ENCODE measurements around the gene REXO4. TPM values are rescaled to one million over a fixed set of nuclear protein-coding genes. Genes with fewer than 3 reads are reported as not detected.
A peak's percentile ranks its signal among the peaks of the same experiment; 100 is the strongest.

REXO4 gene
- polyA plus RNA-seq, 1 of the 3 experiments (the other 2 are of a cell fraction): 37.3 TPM

DNA sequence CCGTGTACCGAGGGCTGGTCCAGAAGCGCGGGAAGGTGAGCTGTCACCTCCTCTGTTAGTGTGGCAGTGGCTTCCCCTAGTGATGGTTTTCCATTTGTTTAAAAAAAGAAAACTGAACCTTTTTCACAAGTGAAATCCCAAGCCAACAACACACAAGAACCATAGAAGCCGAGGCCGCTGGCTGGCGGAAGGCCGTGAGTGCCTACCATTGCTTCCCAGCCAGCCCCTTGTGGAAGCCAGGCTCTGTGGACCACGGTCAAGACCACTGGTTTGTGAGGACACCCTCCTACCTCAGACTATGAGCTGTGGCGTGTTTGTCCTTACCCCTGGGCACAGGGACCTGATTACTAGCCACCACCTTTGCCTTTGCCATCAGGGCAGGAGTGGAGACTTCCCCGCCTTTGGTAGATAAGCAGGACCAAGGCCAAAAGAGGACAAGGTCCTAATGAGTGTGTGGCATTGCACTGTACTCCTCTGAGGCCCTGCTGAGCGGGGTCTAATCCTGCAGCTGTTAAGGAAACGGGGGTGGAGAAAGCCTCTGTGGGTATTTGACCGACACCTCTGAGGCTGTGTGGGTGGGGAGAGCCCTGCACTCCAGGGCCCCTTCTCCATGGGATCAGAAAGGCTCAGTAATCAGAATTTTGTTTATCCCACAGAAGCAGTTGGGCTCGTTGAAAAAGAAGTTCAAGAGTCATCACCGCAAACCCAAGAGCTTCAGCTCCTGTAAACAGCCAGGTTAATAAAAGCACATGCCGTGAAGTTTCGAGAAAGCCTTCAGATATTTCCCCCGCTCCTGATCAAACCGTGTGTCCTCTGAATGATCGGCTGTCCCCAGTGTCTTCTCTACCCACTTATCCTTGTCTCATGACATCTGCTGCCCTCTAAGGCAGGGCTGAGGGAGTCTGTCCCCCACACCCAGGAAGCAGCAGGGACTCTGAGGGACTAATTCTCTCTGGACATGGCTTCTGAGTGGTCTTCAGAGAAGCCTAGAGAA, 57.1 kb downstream of the REXO4 start (continued):
- TF ChIP-seq, protein P1, sequence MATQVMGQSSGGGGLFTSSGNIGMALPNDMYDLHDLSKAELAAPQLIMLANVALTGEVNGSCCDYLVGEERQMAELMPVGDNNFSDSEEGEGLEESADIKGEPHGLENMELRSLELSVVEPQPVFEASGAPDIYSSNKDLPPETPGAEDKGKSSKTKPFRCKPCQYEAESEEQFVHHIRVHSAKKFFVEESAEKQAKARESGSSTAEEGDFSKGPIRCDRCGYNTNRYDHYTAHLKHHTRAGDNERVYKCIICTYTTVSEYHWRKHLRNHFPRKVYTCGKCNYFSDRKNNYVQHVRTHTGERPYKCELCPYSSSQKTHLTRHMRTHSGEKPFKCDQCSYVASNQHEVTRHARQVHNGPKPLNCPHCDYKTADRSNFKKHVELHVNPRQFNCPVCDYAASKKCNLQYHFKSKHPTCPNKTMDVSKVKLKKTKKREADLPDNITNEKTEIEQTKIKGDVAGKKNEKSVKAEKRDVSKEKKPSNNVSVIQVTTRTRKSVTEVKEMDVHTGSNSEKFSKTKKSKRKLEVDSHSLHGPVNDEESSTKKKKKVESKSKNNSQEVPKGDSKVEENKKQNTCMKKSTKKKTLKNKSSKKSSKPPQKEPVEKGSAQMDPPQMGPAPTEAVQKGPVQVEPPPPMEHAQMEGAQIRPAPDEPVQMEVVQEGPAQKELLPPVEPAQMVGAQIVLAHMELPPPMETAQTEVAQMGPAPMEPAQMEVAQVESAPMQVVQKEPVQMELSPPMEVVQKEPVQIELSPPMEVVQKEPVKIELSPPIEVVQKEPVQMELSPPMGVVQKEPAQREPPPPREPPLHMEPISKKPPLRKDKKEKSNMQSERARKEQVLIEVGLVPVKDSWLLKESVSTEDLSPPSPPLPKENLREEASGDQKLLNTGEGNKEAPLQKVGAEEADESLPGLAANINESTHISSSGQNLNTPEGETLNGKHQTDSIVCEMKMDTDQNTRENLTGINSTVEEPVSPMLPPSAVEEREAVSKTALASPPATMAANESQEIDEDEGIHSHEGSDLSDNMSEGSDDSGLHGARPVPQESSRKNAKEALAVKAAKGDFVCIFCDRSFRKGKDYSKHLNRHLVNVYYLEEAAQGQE (IDR thresholded peaks at IDR 0.05; ENCODE audit: low read depth, low read length): no peak
- TF ChIP-seq, protein P2, sequence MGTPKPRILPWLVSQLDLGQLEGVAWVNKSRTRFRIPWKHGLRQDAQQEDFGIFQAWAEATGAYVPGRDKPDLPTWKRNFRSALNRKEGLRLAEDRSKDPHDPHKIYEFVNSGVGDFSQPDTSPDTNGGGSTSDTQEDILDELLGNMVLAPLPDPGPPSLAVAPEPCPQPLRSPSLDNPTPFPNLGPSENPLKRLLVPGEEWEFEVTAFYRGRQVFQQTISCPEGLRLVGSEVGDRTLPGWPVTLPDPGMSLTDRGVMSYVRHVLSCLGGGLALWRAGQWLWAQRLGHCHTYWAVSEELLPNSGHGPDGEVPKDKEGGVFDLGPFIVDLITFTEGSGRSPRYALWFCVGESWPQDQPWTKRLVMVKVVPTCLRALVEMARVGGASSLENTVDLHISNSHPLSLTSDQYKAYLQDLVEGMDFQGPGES (IDR thresholded peaks at IDR 0.05; ENCODE audit: low read depth, low read length): no peak
- TF ChIP-seq ELF1 (IDR thresholded peaks at IDR 0.05): no peak

DNA sequence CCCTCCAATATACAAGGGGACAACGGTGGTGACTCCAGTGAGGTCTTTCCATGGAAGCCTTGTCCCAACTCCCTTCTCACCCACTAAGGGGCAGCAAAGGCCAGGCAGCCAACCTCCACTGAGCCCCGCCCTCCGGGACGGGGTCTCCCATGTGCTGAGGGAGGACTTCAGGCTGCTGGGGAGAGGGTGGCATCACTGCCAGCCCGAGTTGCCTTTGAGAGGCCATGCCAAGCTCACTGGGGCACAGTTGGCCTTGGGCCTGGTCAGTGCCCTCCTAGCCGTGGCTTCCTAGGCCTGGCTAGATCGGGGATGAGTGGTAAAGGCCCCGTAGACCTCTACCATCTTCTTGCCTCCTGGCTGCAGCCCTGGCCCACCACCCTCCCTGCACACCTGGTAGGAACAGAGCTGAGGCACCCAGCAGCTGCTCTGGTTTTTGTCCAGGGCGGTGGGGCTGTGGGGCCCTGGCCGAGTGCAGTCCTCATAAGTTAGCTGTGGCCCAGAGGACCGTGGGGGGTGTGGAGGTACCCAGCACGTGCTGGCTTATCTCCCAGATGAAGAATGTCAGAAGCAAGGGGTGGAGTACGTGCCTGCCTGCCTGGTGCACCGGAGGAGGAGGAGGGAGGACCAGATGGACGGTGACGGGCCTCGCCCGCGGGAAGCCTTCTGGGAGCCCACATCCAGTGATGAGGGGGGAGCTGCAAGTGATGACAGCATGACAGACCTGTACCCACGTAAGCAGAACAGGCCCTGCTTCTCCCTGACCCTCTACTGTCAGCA, 58.2 kb downstream of the REXO4 start:
- Histone ChIP-seq H2AFZ (ENCODE audit: low read depth) (no peak overlapping the region), H3K9me3 (no peaks in the 10 kb centered on the region), H3K9me2 (no peaks in the 10 kb centered on the region), H3K4me1 (ENCODE audit: control insufficient read depth in 1 of 2, insufficient read depth in 2 of 2, low read depth in 1 of 2, low read length in 1 of 2) (peaks cover 13 to 29% of the 10 kb centered on the region in 2 experiments; a peak in 2 of 4 replicates), H3K79me2 (ENCODE audit: insufficient read depth) (peaks cover 60% of the 10 kb centered on the region), H3F3A (replicated peaks; ENCODE audit: insufficient read depth) (peaks cover 24% of the 10 kb centered on the region), H3K27me3 (ENCODE audit: insufficient read depth) (no peaks in the 10 kb centered on the region), H3K36me3 (replicated peaks in 1 of 2; ENCODE audit: control insufficient read depth in 1 of 2, insufficient read depth in 2 of 2, low read length in 1 of 2) (peaks cover 12 to 52% of the 10 kb centered on the region in 2 experiments), H3K9ac (no peak overlapping the region), H4K20me1 (ENCODE audit: insufficient read depth) (peaks cover 25% of the 10 kb centered on the region; the same call in 1 of the 2 replicates), H3K4me2 (no peak overlapping the region), H3K27ac (ENCODE audit: low read depth in 2 of 2, low read length in 1 of 2) (no peak overlapping the region; a peak in 1 of 4 replicates), H3K4me3 (ENCODE audit: low read depth in 2 of 2, low read length in 1 of 2) (no peak overlapping the region)
- DNase-seq: peak; percentile 74
- POLR2A ChIA-PET: interaction anchor here (1.2 kb wide), 1 partner anchor 12 kb away, joined by 4 read pairs; the partner anchor contains the start of genes MED22 and RPL7A
- TF ChIP-seq EZH2phosphoT487 (IDR thresholded peaks at IDR 0.05; ENCODE audit: borderline replicate concordance, low read depth) (no peak), SMC3 (IDR thresholded peaks at IDR 0.05; ENCODE audit: low read depth, low read length) (peak; percentile 35; the same call in 1 of the 2 replicates), RAD21 (IDR thresholded peaks at IDR 0.05; ENCODE audit: low read length) (peak; percentile 64)
- TF ChIP-seq, protein P3, sequence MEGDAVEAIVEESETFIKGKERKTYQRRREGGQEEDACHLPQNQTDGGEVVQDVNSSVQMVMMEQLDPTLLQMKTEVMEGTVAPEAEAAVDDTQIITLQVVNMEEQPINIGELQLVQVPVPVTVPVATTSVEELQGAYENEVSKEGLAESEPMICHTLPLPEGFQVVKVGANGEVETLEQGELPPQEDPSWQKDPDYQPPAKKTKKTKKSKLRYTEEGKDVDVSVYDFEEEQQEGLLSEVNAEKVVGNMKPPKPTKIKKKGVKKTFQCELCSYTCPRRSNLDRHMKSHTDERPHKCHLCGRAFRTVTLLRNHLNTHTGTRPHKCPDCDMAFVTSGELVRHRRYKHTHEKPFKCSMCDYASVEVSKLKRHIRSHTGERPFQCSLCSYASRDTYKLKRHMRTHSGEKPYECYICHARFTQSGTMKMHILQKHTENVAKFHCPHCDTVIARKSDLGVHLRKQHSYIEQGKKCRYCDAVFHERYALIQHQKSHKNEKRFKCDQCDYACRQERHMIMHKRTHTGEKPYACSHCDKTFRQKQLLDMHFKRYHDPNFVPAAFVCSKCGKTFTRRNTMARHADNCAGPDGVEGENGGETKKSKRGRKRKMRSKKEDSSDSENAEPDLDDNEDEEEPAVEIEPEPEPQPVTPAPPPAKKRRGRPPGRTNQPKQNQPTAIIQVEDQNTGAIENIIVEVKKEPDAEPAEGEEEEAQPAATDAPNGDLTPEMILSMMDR (IDR thresholded peaks at IDR 0.05): peak; percentile 36
- 72% methylated on average over 18 of the region's 20 CpGs for WGBS (ENCODE audit: low lambda C conversion rate)
- CTCF ChIA-PET: interaction anchor here (0.8 to 3.3 kb wide), 7 partner anchors 16 to 126 kb away, joined by 3 to 19 read pairs (median 4); no protein-coding TSS in a partner anchor
